AG09319 (cell line): ENCODE data around the gene SRP68.

Experiments used
- DNase-seq: peaks from one replicate; pipeline ENCODE4 v3.0.0-alpha.2; 2010; ENCODE audit warnings: low read depth; ENCODE audit errors: extremely low read depth
- TF ChIP-seq, protein P1 (sequence below): IDR thresholded peaks from 2 replicates; pipeline ENCODE4 v1.5.1; 2011; ENCODE audit warnings: low read depth, mild to moderate bottlenecking, inconsistent platforms, low read length, moderate library complexity

Gene SRP68

DNA sequence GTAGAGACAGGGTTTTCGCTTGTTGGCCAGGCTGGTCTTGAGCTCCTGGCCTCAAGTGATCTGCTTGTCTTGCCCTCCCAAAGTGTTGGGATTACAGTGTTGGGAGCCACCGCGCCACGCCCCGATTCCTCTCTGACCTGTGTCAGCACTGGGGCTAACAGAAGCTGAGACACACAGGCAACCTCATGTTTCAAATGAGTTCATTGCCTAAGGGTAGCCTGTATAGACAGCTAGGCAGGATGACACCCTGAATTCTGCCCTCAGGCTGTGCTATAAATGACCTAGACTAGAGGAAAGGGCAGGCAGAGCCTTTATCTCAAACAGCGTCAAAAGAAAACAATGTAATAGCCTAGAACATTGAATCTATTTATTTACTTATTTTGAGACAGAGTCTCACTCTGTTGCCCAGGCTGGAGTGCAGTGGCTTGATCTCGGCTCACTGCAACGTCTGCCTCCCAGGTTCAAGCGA is 74.0 kb downstream of the SRP68 start:
- TF ChIP-seq, protein P1, sequence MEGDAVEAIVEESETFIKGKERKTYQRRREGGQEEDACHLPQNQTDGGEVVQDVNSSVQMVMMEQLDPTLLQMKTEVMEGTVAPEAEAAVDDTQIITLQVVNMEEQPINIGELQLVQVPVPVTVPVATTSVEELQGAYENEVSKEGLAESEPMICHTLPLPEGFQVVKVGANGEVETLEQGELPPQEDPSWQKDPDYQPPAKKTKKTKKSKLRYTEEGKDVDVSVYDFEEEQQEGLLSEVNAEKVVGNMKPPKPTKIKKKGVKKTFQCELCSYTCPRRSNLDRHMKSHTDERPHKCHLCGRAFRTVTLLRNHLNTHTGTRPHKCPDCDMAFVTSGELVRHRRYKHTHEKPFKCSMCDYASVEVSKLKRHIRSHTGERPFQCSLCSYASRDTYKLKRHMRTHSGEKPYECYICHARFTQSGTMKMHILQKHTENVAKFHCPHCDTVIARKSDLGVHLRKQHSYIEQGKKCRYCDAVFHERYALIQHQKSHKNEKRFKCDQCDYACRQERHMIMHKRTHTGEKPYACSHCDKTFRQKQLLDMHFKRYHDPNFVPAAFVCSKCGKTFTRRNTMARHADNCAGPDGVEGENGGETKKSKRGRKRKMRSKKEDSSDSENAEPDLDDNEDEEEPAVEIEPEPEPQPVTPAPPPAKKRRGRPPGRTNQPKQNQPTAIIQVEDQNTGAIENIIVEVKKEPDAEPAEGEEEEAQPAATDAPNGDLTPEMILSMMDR = no peak

DNA sequence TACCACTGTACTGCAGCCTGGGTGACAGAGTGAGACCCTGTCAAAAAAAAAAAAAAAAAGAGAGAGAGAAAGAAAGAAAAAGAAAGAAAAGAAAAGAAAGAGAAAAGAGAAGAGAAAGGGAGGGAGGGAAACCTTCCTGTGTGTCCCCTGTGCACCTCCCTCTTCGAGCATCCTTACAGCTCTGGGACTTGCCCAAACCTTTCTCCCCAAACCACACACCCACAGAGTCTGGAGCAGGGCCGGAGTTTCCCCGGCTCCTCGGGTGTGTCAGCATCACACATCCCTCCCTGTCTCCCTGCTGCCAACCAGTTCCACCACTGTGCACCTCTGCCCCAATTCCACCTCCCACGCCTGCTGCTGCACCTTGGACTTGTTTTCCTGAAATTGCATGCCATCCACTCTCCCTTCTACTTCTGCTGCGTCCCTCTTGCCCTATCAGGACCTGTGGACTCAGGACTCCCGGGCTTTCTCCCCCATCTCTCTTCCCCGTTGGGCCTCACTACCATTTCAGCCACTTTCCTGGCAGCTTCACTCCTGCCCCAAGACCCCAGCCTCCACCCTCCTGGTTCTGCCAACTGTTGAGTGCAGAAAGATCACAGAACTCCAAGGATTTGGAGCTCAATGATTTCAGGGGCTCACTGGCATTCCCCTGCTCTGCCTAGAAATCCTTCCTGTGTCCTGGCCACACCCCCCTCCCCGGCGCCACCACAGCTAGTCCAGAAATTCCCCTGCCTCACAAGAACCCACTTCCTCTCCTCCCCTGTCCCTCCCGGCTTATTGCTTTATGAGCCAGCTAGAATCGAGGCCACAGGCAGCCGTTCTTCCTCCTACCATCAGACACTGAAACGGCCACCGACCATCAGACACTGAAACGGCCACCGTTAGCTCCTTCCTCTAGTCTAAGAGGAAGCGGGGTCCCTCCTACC is 75.4 kb downstream of the SRP68 start:
- DNase-seq = no peak
- TF ChIP-seq, protein P1 = no peak

More for the DNA sequence above, 74.0 kb downstream of the SRP68 start:
- no peak for DNase-seq

GRCh38 chr17:75995385-75995925 is 76.9 kb downstream of the SRP68 start:
- no peak for DNase-seq
- TF ChIP-seq, protein P1 = no peak

DNA sequence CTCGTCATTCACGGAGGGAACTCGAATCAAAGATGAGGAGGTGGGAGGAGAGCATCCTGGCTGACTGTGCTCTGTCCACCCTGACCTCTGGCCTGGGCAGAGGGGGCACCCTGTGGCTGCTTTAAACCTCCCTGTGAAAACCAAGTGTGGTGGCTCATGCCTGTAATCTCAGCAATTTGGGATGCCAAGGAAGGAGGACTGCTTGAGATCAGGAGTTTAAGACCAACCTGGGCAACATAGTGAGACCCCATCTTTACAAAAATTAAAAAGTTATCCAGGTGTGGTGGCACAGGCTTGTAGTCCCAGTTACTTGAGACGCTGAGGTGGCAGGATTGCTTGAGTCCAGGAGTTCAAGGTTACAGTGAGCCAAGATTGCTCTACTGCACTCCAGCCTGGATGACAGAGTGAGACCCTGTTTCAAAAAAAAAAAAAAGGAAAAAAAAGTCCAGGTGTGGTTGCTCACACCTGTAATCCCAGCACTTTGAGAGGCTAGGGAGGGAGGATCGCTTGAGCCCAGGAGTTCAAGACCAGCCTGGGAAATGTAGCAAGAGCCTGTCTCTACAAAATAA is 77.4 kb downstream of the SRP68 start:
- DNase-seq = no peak

DNA sequence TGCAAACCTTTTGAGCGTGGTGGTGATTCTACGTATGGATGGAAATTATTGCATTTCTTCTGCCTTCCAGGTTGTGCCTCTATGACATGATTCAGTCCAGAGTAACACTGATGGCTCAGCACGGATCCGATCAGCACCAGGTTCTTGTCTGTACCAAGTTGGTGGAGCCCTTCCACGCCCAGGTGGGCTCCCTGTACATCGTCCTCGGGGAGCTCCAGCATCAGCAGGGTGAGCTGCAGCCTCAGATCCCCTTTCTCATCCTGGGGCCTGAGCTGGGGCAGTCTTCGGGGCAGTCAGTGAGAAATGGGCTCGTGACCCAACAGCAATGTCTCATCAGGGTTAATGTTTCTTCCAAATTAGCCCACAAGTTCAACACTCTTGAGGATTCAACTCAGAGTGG is 80.9 kb downstream of the SRP68 start:
- DNase-seq = no peak
- TF ChIP-seq, protein P1 = no peak

More for the DNA sequence above, 77.4 kb downstream of the SRP68 start:
- TF ChIP-seq, protein P1 = no peak
